Stimulated activated memory B cell treated with anti-CD40 and anti-IgM and Interleukin-4, amounts not matched to agents 10 μg/mL and 1 μg/mL and 100 μg/mL, for 72 hours (primary cell): ENCODE data around the gene NNT.
"Not testable (repeated sequence)": the region's sequence is repeated elsewhere in the genome, so short reads cannot be mapped to it uniquely, and the experiment has no call there.

Experiments
- ATAC-seq: fragments of 150-1000 bp; cut with Tn5 transposase; 2 replicates; pipeline ENCODE4 v1.10.0; 2021
- H3K27ac Mint-ChIP-seq: one replicate; pipeline ENCODE4 v1.8.0; 2022; ENCODE audit warnings: mild to moderate bottlenecking, mixed read lengths
- H3K27me3 Mint-ChIP-seq: one replicate; pipeline ENCODE4 v1.8.0; 2022; ENCODE audit warnings: mixed read lengths
- H3K36me3 Mint-ChIP-seq: one replicate; pipeline ENCODE4 v1.8.0; 2022; ENCODE audit warnings: mixed read lengths
- H3K4me1 Mint-ChIP-seq: one replicate; pipeline ENCODE4 v1.8.0; 2022; ENCODE audit warnings: mixed read lengths
- H3K4me3 Mint-ChIP-seq: one replicate; pipeline ENCODE4 v1.8.0; 2022; ENCODE audit warnings: mild to moderate bottlenecking, moderate library complexity, mixed read lengths
- H3K9me3 Mint-ChIP-seq: one replicate; pipeline ENCODE4 v1.8.0; 2022; ENCODE audit warnings: mixed read lengths

NNT gene

GRCh38 chr5:43572357-43572756 lies 30.6 kb upstream of the NNT start:
- H3K4me1 Mint-ChIP-seq: no peaks in the 10 kb centered on the region
- H3K36me3 Mint-ChIP-seq: peaks cover 18% of the 10 kb centered on the region
- H3K9me3 Mint-ChIP-seq: no peaks in the 10 kb centered on the region
- no peaks in the 10 kb centered on the region for H3K27me3 Mint-ChIP-seq
- ATAC-seq: no peak
- no peak overlapping the region for H3K27ac Mint-ChIP-seq
- no peak overlapping the region for H3K4me3 Mint-ChIP-seq

- no peak for ATAC-seq
- Mint-ChIP-seq H3K4me3 (no peak overlapping the region), H3K27ac (no peak overlapping the region), H3K36me3 (peaks cover 18% of the 10 kb centered on the region), H3K9me3 (no peaks in the 10 kb centered on the region), H3K27me3 (no peaks in the 10 kb centered on the region), H3K4me1 (no peaks in the 10 kb centered on the region)
Observed at GRCh38 chr5:43573058-43573457, 29.9 kb upstream of the NNT start.

- not testable (repeated sequence) for H3K27me3 Mint-ChIP-seq, H3K9me3 Mint-ChIP-seq, ATAC-seq, H3K4me1 Mint-ChIP-seq, H3K27ac Mint-ChIP-seq, H3K4me3 Mint-ChIP-seq
- H3K36me3 Mint-ChIP-seq: peaks cover 36% of the 10 kb centered on the region
Observed at GRCh38 chr5:43580402-43581210, 22.4 kb upstream of the NNT start.

GRCh38 chr5:43581398-43581797 lies 21.6 kb upstream of the NNT start:
- H3K27ac Mint-ChIP-seq: no peak overlapping the region

GRCh38 chr5:43582082-43583005 lies 20.6 kb upstream of the NNT start:
- H3K4me1 Mint-ChIP-seq: no peaks in the 10 kb centered on the region
- H3K27me3 Mint-ChIP-seq: no peaks in the 10 kb centered on the region
- H3K9me3 Mint-ChIP-seq: no peaks in the 10 kb centered on the region
- no peak overlapping the region for H3K27ac Mint-ChIP-seq
- H3K4me3 Mint-ChIP-seq: no peak overlapping the region
- ATAC-seq: no peak
- peaks cover 27% of the 10 kb centered on the region for H3K36me3 Mint-ChIP-seq

More at GRCh38 chr5:43581398-43581797, 21.6 kb upstream of the NNT start:
- Mint-ChIP-seq H3K4me1 (no peaks in the 10 kb centered on the region), H3K4me3 (no peak overlapping the region), H3K36me3 (peaks cover 30% of the 10 kb centered on the region), H3K27me3 (no peaks in the 10 kb centered on the region), H3K9me3 (no peaks in the 10 kb centered on the region)
- ATAC-seq: no peak

- no peak overlapping the region for H3K27ac Mint-ChIP-seq
- no peak for ATAC-seq
- H3K27me3 Mint-ChIP-seq: no peaks in the 10 kb centered on the region
- no peaks in the 10 kb centered on the region for H3K9me3 Mint-ChIP-seq
- peaks cover 27% of the 10 kb centered on the region for H3K36me3 Mint-ChIP-seq
- H3K4me3 Mint-ChIP-seq: no peak overlapping the region
- H3K4me1 Mint-ChIP-seq: no peaks in the 10 kb centered on the region
Observed at GRCh38 chr5:43583724-43584123, 19.3 kb upstream of the NNT start.

GRCh38 chr5:43584166-43584699 lies 18.7 kb upstream of the NNT start:
- no peak for ATAC-seq
- no peak overlapping the region for H3K4me3 Mint-ChIP-seq
- no peaks in the 10 kb centered on the region for H3K27me3 Mint-ChIP-seq
- no peak overlapping the region for H3K27ac Mint-ChIP-seq
- no peaks in the 10 kb centered on the region for H3K4me1 Mint-ChIP-seq
- H3K9me3 Mint-ChIP-seq: no peaks in the 10 kb centered on the region
- H3K36me3 Mint-ChIP-seq: peaks cover 27% of the 10 kb centered on the region

- Mint-ChIP-seq H3K27me3 (no peaks in the 10 kb centered on the region), H3K4me3 (no peak overlapping the region), H3K27ac (no peak overlapping the region), H3K36me3 (peaks cover 10% of the 10 kb centered on the region), H3K9me3 (no peaks in the 10 kb centered on the region), H3K4me1 (no peaks in the 10 kb centered on the region)
- ATAC-seq: no peak
Observed at GRCh38 chr5:43588842-43589241, 14.1 kb upstream of the NNT start.

GRCh38 chr5:43589310-43589709 lies 13.7 kb upstream of the NNT start:
- H3K9me3 Mint-ChIP-seq: no peaks in the 10 kb centered on the region
- H3K4me3 Mint-ChIP-seq: no peak overlapping the region
- peaks cover 10% of the 10 kb centered on the region for H3K36me3 Mint-ChIP-seq
- no peak for ATAC-seq
- H3K27me3 Mint-ChIP-seq: no peaks in the 10 kb centered on the region
- no peaks in the 10 kb centered on the region for H3K4me1 Mint-ChIP-seq
- no peak overlapping the region for H3K27ac Mint-ChIP-seq

- Mint-ChIP-seq H3K4me3 (no peak overlapping the region), H3K36me3 (peaks cover 10% of the 10 kb centered on the region), H3K9me3 (no peaks in the 10 kb centered on the region), H3K4me1 (no peaks in the 10 kb centered on the region), H3K27ac (no peak overlapping the region), H3K27me3 (no peaks in the 10 kb centered on the region)
- no peak for ATAC-seq
Observed at GRCh38 chr5:43590700-43591099, 12.3 kb upstream of the NNT start.

- peaks cover 10% of the 10 kb centered on the region for H3K36me3 Mint-ChIP-seq
- no peaks in the 10 kb centered on the region for H3K9me3 Mint-ChIP-seq
- H3K27me3 Mint-ChIP-seq: no peaks in the 10 kb centered on the region
- H3K27ac Mint-ChIP-seq: no peak overlapping the region
- no peaks in the 10 kb centered on the region for H3K4me1 Mint-ChIP-seq
- no peak overlapping the region for H3K4me3 Mint-ChIP-seq
- no peak for ATAC-seq
Observed at GRCh38 chr5:43592363-43592762, 10.6 kb upstream of the NNT start.

- H3K4me1 Mint-ChIP-seq: peaks cover 27% of the 10 kb centered on the region
- H3K9me3 Mint-ChIP-seq, H3K36me3 Mint-ChIP-seq, H3K4me3 Mint-ChIP-seq, H3K27ac Mint-ChIP-seq, ATAC-seq, H3K27me3 Mint-ChIP-seq: not testable (repeated sequence)
Observed at GRCh38 chr5:43598927-43599326, 4.1 kb upstream of the NNT start.

GRCh38 chr5:43601454-43602260 lies 1.3 kb upstream of the NNT start:
- Mint-ChIP-seq H3K36me3 (peaks cover 20% of the 10 kb centered on the region), H3K4me1 (peaks cover 41% of the 10 kb centered on the region), H3K27me3 (no peaks in the 10 kb centered on the region), H3K27ac (peak overlapping the region; percentile 91), H3K4me3 (peak overlapping the region; percentile 91), H3K9me3 (no peaks in the 10 kb centered on the region)
- no peak for ATAC-seq

- Mint-ChIP-seq H3K4me1 (peaks cover 50% of the 10 kb centered on the region), H3K36me3 (peaks cover 22% of the 10 kb centered on the region), H3K27ac (peak overlapping the region; percentile 91), H3K9me3 (no peaks in the 10 kb centered on the region), H3K4me3 (peak overlapping the region; percentile 91), H3K27me3 (no peaks in the 10 kb centered on the region)
- peak; percentile 89 for ATAC-seq
Observed at GRCh38 chr5:43603344-43604217, 601 bp downstream of the NNT start.
